ENCODE results near the gene GKN1.

Gene GKN1

GRCh38 chr2:69007603-69008002, 33.2 kb downstream of the GKN1 start:
- Histone ChIP-seq H4K20me1 (ENCODE audit: insufficient read depth, low read length, poor library complexity, severe bottlenecking) (no peaks in the 10 kb centered on the region), H3K36me3 (ENCODE audit: insufficient read depth, low read length) (no peaks in the 10 kb centered on the region), H3K4me2 (ENCODE audit: low read depth, low read length, poor library complexity, severe bottlenecking) (no peak overlapping the region), H3K27me3 (ENCODE audit: insufficient read depth, low read length, poor library complexity, severe bottlenecking) (no peaks in the 10 kb centered on the region), H3F3A (ENCODE audit: low read depth) (no peaks in the 10 kb centered on the region; the same call in 1 of the 2 replicates), H2AFZ (ENCODE audit: low read length) (no peak overlapping the region), H3K79me2 (ENCODE audit: insufficient read depth, low read length) (no peaks in the 10 kb centered on the region), H3K4me3 (ENCODE audit: low read length, poor library complexity, severe bottlenecking) (no peak overlapping the region), H3K9me2 (replicated peaks; ENCODE audit: low read depth, low read length) (no peaks in the 10 kb centered on the region), H3K9me3 (ENCODE audit: insufficient read depth, low read depth, low read length) (no peaks in the 10 kb centered on the region), H3K4me1 (ENCODE audit: insufficient read depth, low read length, poor library complexity, severe bottlenecking) (peaks cover 4% of the 10 kb centered on the region), H3K9ac (ENCODE audit: low read depth, low read length, poor library complexity, severe bottlenecking) (no peak overlapping the region)
- no peak for TF ChIP-seq EZH2phosphoT487 (IDR thresholded peaks at IDR 0.05; ENCODE audit: borderline replicate concordance)
- TF ChIP-seq CTCF (conservative IDR thresholded peaks at IDR 0.05; ENCODE audit: low read length) = no peak

- no peaks in the 10 kb centered on the region for H3K27me3 ChIP-seq (ENCODE audit: insufficient read depth, low read length, poor library complexity, severe bottlenecking)
- peaks cover 17% of the 10 kb centered on the region for H3K4me1 ChIP-seq (ENCODE audit: insufficient read depth, low read length, poor library complexity, severe bottlenecking)
- no peak overlapping the region for H2AFZ ChIP-seq (ENCODE audit: low read length)
- no peak overlapping the region for H3K4me2 ChIP-seq (ENCODE audit: low read depth, low read length, poor library complexity, severe bottlenecking)
- TF ChIP-seq EZH2phosphoT487 (IDR thresholded peaks at IDR 0.05; ENCODE audit: borderline replicate concordance) (no peak), CTCF (conservative IDR thresholded peaks at IDR 0.05; ENCODE audit: low read length) (no peak)
- no peaks in the 10 kb centered on the region for H3K9me3 ChIP-seq (ENCODE audit: insufficient read depth, low read depth, low read length)
- H3K9me2 ChIP-seq (replicated peaks; ENCODE audit: low read depth, low read length) = no peaks in the 10 kb centered on the region
- H3K9ac ChIP-seq (ENCODE audit: low read depth, low read length, poor library complexity, severe bottlenecking) = no peak overlapping the region
- H3K79me2 ChIP-seq (ENCODE audit: insufficient read depth, low read length) = peaks cover 15% of the 10 kb centered on the region
- H3K36me3 ChIP-seq (ENCODE audit: insufficient read depth, low read length) = no peaks in the 10 kb centered on the region
- H3F3A ChIP-seq (ENCODE audit: low read depth) = no peaks in the 10 kb centered on the region; the same call in 1 of the 2 replicates
- no peak overlapping the region for H3K4me3 ChIP-seq (ENCODE audit: low read length, poor library complexity, severe bottlenecking)
- peaks cover 4% of the 10 kb centered on the region for H4K20me1 ChIP-seq (ENCODE audit: insufficient read depth, low read length, poor library complexity, severe bottlenecking)
These were observed 36.2 kb downstream of the GKN1 start for GRCh38 chr2:69010437-69011194.

GRCh38 chr2:69011611-69012157, 37.2 kb downstream of the GKN1 start:
- H3K9ac ChIP-seq (ENCODE audit: low read depth, low read length, poor library complexity, severe bottlenecking) = no peak overlapping the region

More at GRCh38 chr2:69011611-69012157, 37.2 kb downstream of the GKN1 start:
- Histone ChIP-seq H3K79me2 (ENCODE audit: insufficient read depth, low read length) (peaks cover 19% of the 10 kb centered on the region), H2AFZ (ENCODE audit: low read length) (0 out of 2 replicates have a peak overlapping the region, but pooled peaks have one; percentile 22), H3K9me2 (replicated peaks; ENCODE audit: low read depth, low read length) (no peaks in the 10 kb centered on the region), H4K20me1 (ENCODE audit: insufficient read depth, low read length, poor library complexity, severe bottlenecking) (peaks cover 4% of the 10 kb centered on the region), H3K4me1 (ENCODE audit: insufficient read depth, low read length, poor library complexity, severe bottlenecking) (peaks cover 24% of the 10 kb centered on the region), H3K4me2 (ENCODE audit: low read depth, low read length, poor library complexity, severe bottlenecking) (no peak overlapping the region), H3K9me3 (ENCODE audit: insufficient read depth, low read depth, low read length) (no peaks in the 10 kb centered on the region), H3F3A (ENCODE audit: low read depth) (no peaks in the 10 kb centered on the region; the same call in 1 of the 2 replicates), H3K4me3 (ENCODE audit: low read length, poor library complexity, severe bottlenecking) (no peak overlapping the region), H3K36me3 (ENCODE audit: insufficient read depth, low read length) (no peaks in the 10 kb centered on the region), H3K27me3 (ENCODE audit: insufficient read depth, low read length, poor library complexity, severe bottlenecking) (no peaks in the 10 kb centered on the region)
- no peak for TF ChIP-seq EZH2phosphoT487 (IDR thresholded peaks at IDR 0.05; ENCODE audit: borderline replicate concordance)
- TF ChIP-seq CTCF (conservative IDR thresholded peaks at IDR 0.05; ENCODE audit: low read length) = peak; percentile 33; the same call in 1 of the 2 replicates

Data from Loucy (cell line).